Fibroblast of gingiva (primary cell): Measurements from ENCODE around the gene PDIA5.
A peak's percentile ranks its signal among the peaks of the same experiment; 100 is the strongest.
"Not testable (repeated sequence)": the region's sequence is repeated elsewhere in the genome, so short reads cannot be mapped to it uniquely, and the experiment has no call there.

Experiments used
- DNase-seq: peaks from one replicate; pipeline ENCODE4 v3.0.0-alpha.2; 2011; ENCODE audit warnings: low read depth

The PDIA5 gene

GRCh38 chr3:123093696-123094095, 26.9 kb downstream of the PDIA5 start:
- no peak for DNase-seq

GRCh38 chr3:123094516-123095313, 27.9 kb downstream of the PDIA5 start:
- no peak for DNase-seq

DNA sequence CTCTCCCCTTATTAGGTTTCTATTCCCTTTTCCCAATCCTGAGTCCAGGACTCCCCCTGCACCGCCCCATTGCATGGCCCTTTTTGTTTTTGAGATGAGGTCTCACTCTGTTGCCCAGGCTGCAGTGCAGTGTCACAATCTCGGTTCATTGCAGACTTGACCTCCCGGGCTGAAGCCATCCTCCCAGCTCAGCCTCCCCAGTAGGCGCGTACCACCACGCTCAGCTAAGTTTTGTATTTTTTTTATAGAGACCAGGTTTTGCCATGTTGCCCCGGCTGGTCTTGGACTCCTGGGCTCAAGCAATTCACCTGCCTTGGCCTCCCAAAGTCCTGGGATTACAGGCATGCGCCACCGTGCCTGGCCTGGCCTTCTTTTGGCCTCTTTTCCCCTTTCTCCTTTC, 29.3 kb downstream of the PDIA5 start:
- DNase-seq = no peak

GRCh38 chr3:123096731-123097130, 29.9 kb downstream of the PDIA5 start:
- DNase-seq = peak; percentile 78

GRCh38 chr3:123098426-123099330, 31.9 kb downstream of the PDIA5 start:
- no peak for DNase-seq

GRCh38 chr3:123099331-123100192, 32.7 kb downstream of the PDIA5 start:
- DNase-seq = no peak

GRCh38 chr3:123100193-123100776, 33.5 kb downstream of the PDIA5 start:
- no peak for DNase-seq

GRCh38 chr3:123102249-123102648, 35.4 kb downstream of the PDIA5 start:
- DNase-seq = no peak

DNA sequence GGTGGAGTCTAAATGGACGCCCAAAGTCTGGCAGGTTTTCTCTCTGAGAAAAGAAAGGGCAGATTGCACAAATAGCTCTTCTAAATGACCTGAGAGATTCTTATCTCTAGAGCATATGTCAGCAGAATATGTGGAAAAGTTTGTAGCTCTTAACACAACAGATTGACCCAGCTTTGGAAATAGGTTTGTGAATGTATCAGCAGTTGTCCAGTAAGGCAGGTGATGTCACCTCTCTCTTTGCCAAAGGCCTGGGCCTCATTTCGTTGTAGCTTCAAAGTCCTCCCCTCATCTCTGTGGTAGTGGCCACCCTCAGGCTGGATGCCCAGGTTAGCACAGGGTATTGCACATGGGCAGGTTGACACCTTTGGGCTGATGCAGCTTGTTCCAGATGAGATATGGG, 36.0 kb downstream of the PDIA5 start:
- no peak for DNase-seq

DNA sequence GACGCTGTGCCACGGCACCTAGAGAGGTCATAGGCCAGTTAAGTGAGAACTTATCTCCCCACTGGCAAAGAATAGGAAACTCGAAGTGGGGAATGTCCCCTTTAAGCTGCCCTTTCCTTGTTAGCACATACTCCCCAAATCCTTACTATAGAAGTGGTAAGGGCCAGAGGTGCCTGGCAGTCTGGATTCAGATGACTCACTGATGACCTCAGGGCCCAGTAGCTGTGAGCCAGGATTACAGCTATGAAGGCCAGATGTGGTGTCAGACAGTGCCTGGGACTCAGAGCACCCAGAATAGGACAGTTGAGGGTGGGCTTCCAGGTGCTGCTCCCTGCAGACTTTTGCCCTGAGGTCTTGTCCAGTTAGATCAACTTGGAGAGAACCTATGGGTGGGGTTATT, 37.7 kb downstream of the PDIA5 start:
- DNase-seq = peak; percentile 69

DNA sequence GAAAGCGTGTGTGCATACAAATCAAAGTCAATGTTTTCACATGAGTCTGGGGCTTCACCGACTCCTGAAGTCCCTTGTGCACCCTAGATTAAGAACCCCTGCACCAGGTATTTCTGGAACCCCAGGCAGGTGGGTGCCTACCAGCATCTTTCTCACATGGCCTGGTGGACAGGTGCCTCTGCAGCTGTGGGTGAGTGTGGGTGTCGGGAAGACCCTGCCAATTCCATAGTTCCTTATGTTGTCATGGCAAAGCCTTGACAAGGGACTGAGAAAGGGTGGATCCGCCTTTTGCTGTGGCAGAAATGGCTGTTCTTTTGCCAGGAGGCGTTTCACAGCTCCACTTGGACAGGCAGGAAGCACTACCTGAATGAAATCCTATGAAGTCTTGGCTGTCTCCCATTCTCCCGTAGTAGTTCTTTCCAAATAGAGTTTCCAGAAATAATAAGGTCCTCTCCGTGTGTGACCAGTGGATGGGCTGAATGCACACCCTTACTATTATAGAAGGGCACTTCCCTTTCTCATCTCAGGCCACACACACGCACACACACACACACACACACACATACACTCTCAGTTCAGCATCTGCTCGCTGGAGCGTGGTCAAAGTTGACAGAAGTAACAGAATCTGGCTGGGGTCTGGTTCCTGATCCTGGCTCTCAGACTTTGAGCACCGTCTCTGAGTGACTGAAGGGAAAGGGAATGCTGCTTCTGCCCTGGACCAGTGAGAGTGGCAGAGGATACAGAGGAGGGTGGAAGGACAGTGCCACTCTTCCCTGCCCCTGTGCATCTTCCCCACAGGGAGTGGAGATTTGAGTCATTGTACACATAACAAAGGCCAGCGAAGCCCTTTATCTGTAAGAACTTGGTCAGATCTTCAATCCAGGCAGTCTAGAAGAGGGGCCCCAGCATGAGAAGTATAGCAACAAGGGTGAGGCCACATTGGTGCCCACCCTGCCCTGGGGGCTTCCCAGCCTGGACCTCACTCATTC, 38.7 kb downstream of the PDIA5 start:
- DNase-seq = no peak

- no peak for DNase-seq
Observed at GRCh38 chr3:123110282-123110975, 43.6 kb downstream of the PDIA5 start.

- DNase-seq = no peak
Observed at GRCh38 chr3:123110976-123111615, 44.3 kb downstream of the PDIA5 start.

DNA sequence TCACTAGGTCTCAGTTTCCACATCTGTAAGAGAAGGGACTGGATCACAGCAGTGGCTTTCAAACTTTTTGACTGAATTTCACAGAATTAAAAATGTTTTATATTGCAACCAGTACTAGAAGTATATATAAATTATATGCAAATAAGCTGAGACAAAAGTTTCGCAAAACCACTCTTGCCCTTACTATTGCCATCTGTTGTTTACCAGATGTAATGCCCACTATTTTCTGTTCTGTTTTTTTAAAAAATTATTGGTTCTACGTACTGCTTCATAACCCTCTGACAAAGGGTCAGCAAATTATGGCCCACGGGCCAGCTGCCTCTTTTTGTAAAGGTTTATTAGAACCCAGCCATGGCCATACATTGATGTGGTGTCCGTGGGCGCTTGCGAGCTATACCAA, 44.8 kb downstream of the PDIA5 start:
- DNase-seq = no peak

DNA sequence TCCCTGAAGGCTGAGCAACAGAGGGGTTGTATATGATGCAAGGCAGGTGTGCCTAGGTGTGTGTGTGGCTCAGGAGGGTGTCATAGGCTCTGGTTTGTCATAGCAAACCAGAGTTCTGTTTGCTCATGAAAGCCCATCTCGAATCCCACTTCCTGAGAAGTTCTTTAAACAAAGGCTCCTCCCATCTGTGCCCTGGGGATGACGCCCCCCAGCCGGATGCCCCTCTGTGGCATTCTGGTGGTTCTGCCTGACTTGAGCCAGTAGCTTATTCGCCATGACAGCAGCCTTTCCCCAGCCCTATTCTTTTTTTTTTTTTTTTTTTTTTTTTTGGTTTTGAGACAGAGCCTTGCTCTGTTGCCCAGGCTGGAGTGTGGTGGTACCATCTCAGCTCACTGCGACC, 45.4 kb downstream of the PDIA5 start:
- no peak for DNase-seq

DNA sequence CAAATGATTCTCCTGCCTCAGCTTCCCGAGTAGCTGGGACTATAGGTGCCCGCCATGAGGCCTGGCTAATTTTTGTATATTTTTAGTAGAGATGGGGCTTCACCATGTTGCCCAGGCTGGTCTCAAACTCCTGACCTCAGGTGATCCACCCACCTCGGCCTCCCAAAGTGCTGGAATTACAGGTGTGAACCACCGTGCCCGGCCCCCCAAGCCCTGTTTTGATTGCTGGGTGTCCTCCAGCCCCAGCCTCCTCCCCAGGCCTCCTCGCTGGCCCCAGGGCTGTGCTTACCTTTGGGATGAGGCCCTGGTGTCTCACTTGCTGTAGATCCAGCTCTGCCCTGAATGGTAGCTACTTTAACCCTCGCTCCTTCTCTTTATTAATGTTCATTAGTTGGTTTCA, 45.8 kb downstream of the PDIA5 start:
- DNase-seq = not testable (repeated sequence)

- DNase-seq = no peak
Observed at GRCh38 chr3:123113889-123114450, 47.1 kb downstream of the PDIA5 start.

GRCh38 chr3:123116116-123116515, 49.3 kb downstream of the PDIA5 start:
- no peak for DNase-seq

DNA sequence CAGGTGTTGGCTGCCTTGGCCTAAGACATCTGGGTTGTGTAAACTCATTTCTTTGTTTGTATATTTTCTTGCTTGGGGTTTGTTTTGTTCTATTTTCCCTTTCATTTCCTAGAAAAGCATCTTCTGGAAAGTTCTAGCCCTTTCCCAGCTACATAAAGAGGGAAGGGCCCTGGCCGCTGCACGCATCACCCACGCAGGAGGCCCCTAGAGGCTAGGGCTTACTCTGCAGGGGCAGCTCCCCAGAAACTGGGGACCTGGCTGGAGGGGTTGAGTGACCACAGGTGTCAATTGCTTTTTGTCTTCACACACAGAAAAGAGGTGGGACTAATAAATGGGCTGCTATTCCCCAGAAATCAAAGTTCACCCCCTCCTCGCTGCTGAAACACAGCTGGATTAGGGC, 52.6 kb downstream of the PDIA5 start:
- DNase-seq = no peak
